Peyer's patch (tissue), 4 donors: ENCODE measurements around the gene TUFT1. TPM values are rescaled to one million over a fixed set of nuclear protein-coding genes. Genes with fewer than 3 reads are reported as not detected.
A peak's percentile ranks its signal among the peaks of the same experiment; 100 is the strongest.

ENCODE experiments used
- DNase-seq, 3 donors: peaks; one replicate each; pipeline ENCODE4 v3.0.0-alpha.2; 2017 to 2019
- H3K27ac ChIP-seq, 4 donors: fragments of 200-600 bp; sonication (generic); one replicate each; pipeline ENCODE4 v1.5.1; 2016 to 2019
- H3K27me3 ChIP-seq, 2 donors: fragments of 200-600 bp; sonication (generic); one replicate each; pipeline ENCODE4 v1.5.1; 2019
- H3K36me3 ChIP-seq, 3 donors: fragments of 200-600 bp; sonication (generic); one replicate each; pipeline ENCODE4 v1.5.1; 2016 to 2019
- H3K4me1 ChIP-seq, 4 donors: fragments of 200-600 bp; sonication (generic); one replicate each; pipeline ENCODE4 v1.5.1; 2016 to 2019
- H3K4me3 ChIP-seq, 4 donors: fragments of 200-600 bp; sonication (generic); 1 replicate in 3 of 4; 2 replicates in 1 of 4; pipeline ENCODE4 v1.5.1; 2016 to 2019; ENCODE audit warnings: mild to moderate bottlenecking in 1 of 4
- H3K9me3 ChIP-seq, 4 donors: fragments of 200-600 bp; sonication (generic); one replicate each; pipeline ENCODE4 v1.5.1; 2016 to 2019; ENCODE audit warnings: mild to moderate bottlenecking in 1 of 4
- POLR2A ChIP-seq, 2 donors: fragments of 450-650 bp; IDR thresholded peaks; one replicate each; pipeline ENCODE4 v1.5.1; 2017; ENCODE audit warnings: antibody characterized with exemption in 2 of 2, mild to moderate bottlenecking in 2 of 2, moderate library complexity in 2 of 2
- total RNA-seq, 4 donors: library from RNA; depleted of rRNA; stranded (reverse); fragments of >200 nt; gene quantifications; one replicate each; pipeline ENCODE4 v1.1.0, GENCODE V29; 2016
- TF ChIP-seq, protein P1 (sequence below), 6 experiments: fragments of 450-650 bp in 4 of 6; fragments of 200-600 bp in 2 of 6; sonication (generic) in 1 of 6; IDR thresholded peaks; one replicate each; pipeline ENCODE4 v1.5.1; 2017 to 2019; ENCODE audit warnings: antibody characterized with exemption in 6 of 6, mild to moderate bottlenecking in 3 of 6, moderate library complexity in 1 of 6

Gene TUFT1
- total RNA-seq, 4 donors from 2014 or later: 12.4 to 23.4 (median 19.3) TPM

DNA sequence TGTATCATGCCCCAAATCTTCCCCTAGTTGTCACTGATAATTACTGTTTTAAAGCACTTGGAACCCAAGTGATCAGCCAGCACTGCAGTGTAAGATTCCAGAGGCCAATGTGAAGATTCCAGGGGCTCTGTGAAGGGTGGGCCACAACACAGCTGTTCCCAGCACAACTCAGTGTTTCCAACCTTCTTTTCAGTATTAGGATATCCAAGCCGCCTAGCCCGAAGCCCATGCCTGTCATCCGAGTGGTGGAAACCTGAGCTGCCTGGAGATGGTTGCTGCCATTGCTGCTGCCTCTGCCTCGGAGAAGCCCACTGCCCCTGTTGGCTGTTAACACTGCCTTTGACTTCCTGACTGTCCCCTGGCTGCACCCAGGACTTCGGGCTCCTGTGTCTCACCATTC lies 41.3 kb downstream of the TUFT1 start:
- no peaks in the 10 kb centered on the region for H3K9me3 ChIP-seq
- H3K4me3 ChIP-seq: no peak overlapping the region
- TF ChIP-seq, protein P1, sequence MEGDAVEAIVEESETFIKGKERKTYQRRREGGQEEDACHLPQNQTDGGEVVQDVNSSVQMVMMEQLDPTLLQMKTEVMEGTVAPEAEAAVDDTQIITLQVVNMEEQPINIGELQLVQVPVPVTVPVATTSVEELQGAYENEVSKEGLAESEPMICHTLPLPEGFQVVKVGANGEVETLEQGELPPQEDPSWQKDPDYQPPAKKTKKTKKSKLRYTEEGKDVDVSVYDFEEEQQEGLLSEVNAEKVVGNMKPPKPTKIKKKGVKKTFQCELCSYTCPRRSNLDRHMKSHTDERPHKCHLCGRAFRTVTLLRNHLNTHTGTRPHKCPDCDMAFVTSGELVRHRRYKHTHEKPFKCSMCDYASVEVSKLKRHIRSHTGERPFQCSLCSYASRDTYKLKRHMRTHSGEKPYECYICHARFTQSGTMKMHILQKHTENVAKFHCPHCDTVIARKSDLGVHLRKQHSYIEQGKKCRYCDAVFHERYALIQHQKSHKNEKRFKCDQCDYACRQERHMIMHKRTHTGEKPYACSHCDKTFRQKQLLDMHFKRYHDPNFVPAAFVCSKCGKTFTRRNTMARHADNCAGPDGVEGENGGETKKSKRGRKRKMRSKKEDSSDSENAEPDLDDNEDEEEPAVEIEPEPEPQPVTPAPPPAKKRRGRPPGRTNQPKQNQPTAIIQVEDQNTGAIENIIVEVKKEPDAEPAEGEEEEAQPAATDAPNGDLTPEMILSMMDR (IDR thresholded peaks at IDR 0.05): no peak
- TF ChIP-seq POLR2A (IDR thresholded peaks at IDR 0.05): no peak
- H3K27ac ChIP-seq: no peak overlapping the region
- no peak for DNase-seq
- no peaks in the 10 kb centered on the region for H3K27me3 ChIP-seq
- peaks cover 0 to 5% (median 0%) of the 10 kb centered on the region in 4 donors for H3K4me1 ChIP-seq
- H3K36me3 ChIP-seq: peaks cover 0 to 34% (median 0%) of the 10 kb centered on the region in 3 donors

DNA sequence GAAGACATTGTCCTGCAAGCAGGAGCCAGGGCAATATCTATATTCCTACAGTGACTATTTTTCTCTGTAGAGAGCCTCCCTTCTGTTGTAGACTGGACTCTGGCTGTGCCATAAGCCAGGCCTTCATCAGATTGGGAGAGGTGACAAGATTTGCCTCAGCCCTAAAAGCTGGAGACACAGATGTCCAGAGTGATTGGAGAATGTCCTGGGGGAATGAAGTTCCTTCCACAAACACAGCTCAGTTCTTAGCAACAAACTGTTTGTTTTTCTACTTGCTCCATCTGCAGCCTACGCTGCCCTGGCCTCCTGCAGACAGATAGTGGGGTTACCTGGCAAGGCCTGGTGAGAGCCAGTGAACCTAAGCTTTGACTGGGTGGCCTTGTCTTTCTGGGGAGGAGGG lies 41.8 kb downstream of the TUFT1 start:
- TF ChIP-seq, protein P1 (IDR thresholded peaks at IDR 0.05): no peak
- no peak for TF ChIP-seq POLR2A (IDR thresholded peaks at IDR 0.05)
- Histone ChIP-seq H3K27ac (no peak overlapping the region), H3K4me1 (peaks cover 0 to 5% (median 0%) of the 10 kb centered on the region in 4 donors), H3K27me3 (no peaks in the 10 kb centered on the region), H3K36me3 (peaks cover 0 to 34% (median 0%) of the 10 kb centered on the region in 3 donors), H3K4me3 (no peak overlapping the region), H3K9me3 (no peaks in the 10 kb centered on the region)
- DNase-seq: no peak

GRCh38 chr1:151583796-151584195 lies 43.7 kb downstream of the TUFT1 start:
- H3K4me1 ChIP-seq: peaks cover 0 to 5% (median 0%) of the 10 kb centered on the region in 4 donors
- H3K9me3 ChIP-seq: no peaks in the 10 kb centered on the region
- H3K4me3 ChIP-seq: no peak overlapping the region
- no peak for TF ChIP-seq POLR2A (IDR thresholded peaks at IDR 0.05)
- TF ChIP-seq, protein P1 (IDR thresholded peaks at IDR 0.05): no peak
- peaks cover 0 to 26% (median 0%) of the 10 kb centered on the region in 3 donors for H3K36me3 ChIP-seq
- H3K27me3 ChIP-seq: no peaks in the 10 kb centered on the region
- no peak overlapping the region for H3K27ac ChIP-seq
- DNase-seq: no peak

DNA sequence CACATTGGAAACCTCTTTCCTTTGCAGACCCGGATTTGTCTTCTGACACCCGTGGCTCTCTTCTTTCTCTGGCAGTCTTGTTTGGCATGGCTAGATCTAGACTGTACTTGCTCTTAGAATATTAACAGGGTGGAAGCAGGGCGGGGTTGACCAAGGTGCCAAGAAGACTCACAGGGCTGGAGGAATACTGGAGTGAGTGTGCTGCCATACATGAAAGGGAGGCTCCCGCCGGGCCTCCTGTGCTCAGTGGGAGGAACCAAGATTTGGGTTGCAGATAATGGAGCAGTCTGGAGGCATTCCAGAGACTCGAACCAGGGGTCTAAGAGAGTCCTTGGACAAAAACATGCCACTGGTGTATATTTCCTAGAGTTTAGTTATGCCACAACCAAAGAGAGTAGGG lies 44.2 kb downstream of the TUFT1 start:
- no peak overlapping the region for H3K27ac ChIP-seq
- no peaks in the 10 kb centered on the region for H3K27me3 ChIP-seq
- DNase-seq: peak in 1 of 3 donors; percentile 49
- H3K4me3 ChIP-seq: no peak overlapping the region
- no peaks in the 10 kb centered on the region for H3K9me3 ChIP-seq
- peaks cover 0 to 21% (median 0%) of the 10 kb centered on the region in 3 donors for H3K36me3 ChIP-seq
- H3K4me1 ChIP-seq: peaks cover 0 to 5% (median 0%) of the 10 kb centered on the region in 4 donors
- TF ChIP-seq POLR2A (IDR thresholded peaks at IDR 0.05): no peak
- TF ChIP-seq, protein P1 (IDR thresholded peaks at IDR 0.05): no peak

- Histone ChIP-seq H3K4me3 (no peak overlapping the region), H3K27ac (no peak overlapping the region), H3K27me3 (no peaks in the 10 kb centered on the region), H3K9me3 (no peaks in the 10 kb centered on the region), H3K36me3 (peaks cover 0 to 16% (median 0%) of the 10 kb centered on the region in 3 donors), H3K4me1 (peaks cover 0 to 5% (median 0%) of the 10 kb centered on the region in 4 donors)
- no peak for TF ChIP-seq POLR2A (IDR thresholded peaks at IDR 0.05)
- TF ChIP-seq, protein P1 (IDR thresholded peaks at IDR 0.05): no peak
- DNase-seq: no peak
Observed at GRCh38 chr1:151584780-151585179, 44.7 kb downstream of the TUFT1 start.

- no peak overlapping the region for H3K27ac ChIP-seq
- peaks cover 0 to 5% (median 0%) of the 10 kb centered on the region in 4 donors for H3K4me1 ChIP-seq
- H3K36me3 ChIP-seq: peaks cover 0 to 8% (median 0%) of the 10 kb centered on the region in 3 donors
- no peaks in the 10 kb centered on the region for H3K9me3 ChIP-seq
- no peak for TF ChIP-seq POLR2A (IDR thresholded peaks at IDR 0.05)
- TF ChIP-seq, protein P1 (IDR thresholded peaks at IDR 0.05): no peak
- no peak overlapping the region for H3K4me3 ChIP-seq
- peak in 1 of 3 donors; percentile 60 for DNase-seq
- H3K27me3 ChIP-seq: no peaks in the 10 kb centered on the region
Observed at GRCh38 chr1:151585622-151586021, 45.5 kb downstream of the TUFT1 start.
